Activated CD4-positive, alpha-beta T cell treated with anti-CD3 and anti-CD28 coated beads, Interleukin-2, amount 10 ng/mL, durations not matched to agents 24 days and 14 days (primary cell): ENCODE data around the gene CHEK1. TPM values are rescaled to one million over a fixed set of nuclear protein-coding genes. Genes with fewer than 3 reads are reported as not detected.
A peak's percentile ranks its signal among the peaks of the same experiment; 100 is the strongest.

Experiments
- DNase-seq: peaks from one replicate; pipeline ENCODE4 v3.0.0; 2022
- H3K27ac Mint-ChIP-seq: one replicate; pipeline ENCODE4 v1.8.0; 2022; ENCODE audit warnings: mild to moderate bottlenecking, mixed read lengths
- H3K27me3 Mint-ChIP-seq: one replicate; pipeline ENCODE4 v1.8.0; 2022; ENCODE audit warnings: mixed read lengths
- H3K36me3 Mint-ChIP-seq: one replicate; pipeline ENCODE4 v1.8.0; 2022; ENCODE audit warnings: low read depth, mild to moderate bottlenecking, mixed read lengths
- H3K4me1 Mint-ChIP-seq: one replicate; pipeline ENCODE4 v1.8.0; 2021; ENCODE audit warnings: mixed read lengths
- H3K4me3 Mint-ChIP-seq: one replicate; pipeline ENCODE4 v1.8.0; 2022; ENCODE audit warnings: mild to moderate bottlenecking, moderate library complexity, mixed read lengths
- H3K9me3 Mint-ChIP-seq: one replicate; pipeline ENCODE4 v1.8.0; 2021; ENCODE audit warnings: mixed read lengths
- intact Hi-C: fragments of 100-400 bp; cut with micrococcal nuclease; formaldehyde crosslinking; loops from one replicate; pipeline ENCODE4 v1.15.1; 2023
- total RNA-seq: library from RNA; stranded (reverse); gene quantifications from 2 replicates; pipeline ENCODE4 v1.2.3, GENCODE V29; 2022

The CHEK1 gene
- total RNA-seq, 1 donor from 2014 or later = 131 TPM

- peaks cover 58% of the 10 kb centered on the region for H3K36me3 Mint-ChIP-seq
- peak overlapping the region; percentile 34 for H3K4me3 Mint-ChIP-seq
- no peaks in the 10 kb centered on the region for H3K27me3 Mint-ChIP-seq
- no peaks in the 10 kb centered on the region for H3K9me3 Mint-ChIP-seq
- H3K4me1 Mint-ChIP-seq = peaks cover 27% of the 10 kb centered on the region
- intact Hi-C loops = no loop called here
- peak overlapping the region; percentile 74 for H3K27ac Mint-ChIP-seq
- DNase-seq = no peak
Observed at GRCh38 chr11:125649465-125650166, 24.7 kb downstream of the CHEK1 start.

- Mint-ChIP-seq H3K4me3 (no peak overlapping the region), H3K36me3 (peaks cover 68% of the 10 kb centered on the region), H3K27ac (peak overlapping the region; percentile 83), H3K27me3 (no peaks in the 10 kb centered on the region), H3K4me1 (peaks cover 19% of the 10 kb centered on the region), H3K9me3 (peaks cover 17% of the 10 kb centered on the region)
- no peak for DNase-seq
- intact Hi-C loops = loop anchor here (5.0 kb wide), 1 partner anchor 35 kb away; the partner anchor contains the start of gene CHEK1
Observed at GRCh38 chr11:125662689-125663088, 37.7 kb downstream of the CHEK1 start.

GRCh38 chr11:125663910-125664309 is 38.9 kb downstream of the CHEK1 start:
- Mint-ChIP-seq H3K9me3 (peaks cover 17% of the 10 kb centered on the region), H3K4me3 (no peak overlapping the region), H3K4me1 (peaks cover 19% of the 10 kb centered on the region), H3K27ac (peak overlapping the region; percentile 71), H3K36me3 (peaks cover 66% of the 10 kb centered on the region), H3K27me3 (no peaks in the 10 kb centered on the region)
- DNase-seq = no peak
- intact Hi-C loops = loop anchor here (5.0 kb wide), 1 partner anchor 37 kb away; the partner anchor contains the start of gene CHEK1

- intact Hi-C loops = no loop called here
- H3K36me3 Mint-ChIP-seq = peaks cover 65% of the 10 kb centered on the region
- no peak overlapping the region for H3K27ac Mint-ChIP-seq
- no peaks in the 10 kb centered on the region for H3K27me3 Mint-ChIP-seq
- peaks cover 20% of the 10 kb centered on the region for H3K4me1 Mint-ChIP-seq
- H3K4me3 Mint-ChIP-seq = no peak overlapping the region
- H3K9me3 Mint-ChIP-seq = peaks cover 17% of the 10 kb centered on the region
- no peak for DNase-seq
Observed at GRCh38 chr11:125667151-125667550, 42.2 kb downstream of the CHEK1 start.

- no peak for DNase-seq
- peaks cover 40% of the 10 kb centered on the region for H3K36me3 Mint-ChIP-seq
- H3K4me3 Mint-ChIP-seq = no peak overlapping the region
- H3K27ac Mint-ChIP-seq = no peak overlapping the region
- intact Hi-C loops = no loop called here
- peaks cover 10% of the 10 kb centered on the region for H3K9me3 Mint-ChIP-seq
- no peaks in the 10 kb centered on the region for H3K27me3 Mint-ChIP-seq
- peaks cover 7% of the 10 kb centered on the region for H3K4me1 Mint-ChIP-seq
Observed at GRCh38 chr11:125670172-125670571, 45.2 kb downstream of the CHEK1 start.

- intact Hi-C loops = no loop called here
- H3K4me3 Mint-ChIP-seq = no peak overlapping the region
- peaks cover 5% of the 10 kb centered on the region for H3K4me1 Mint-ChIP-seq
- DNase-seq = no peak
- H3K9me3 Mint-ChIP-seq = peaks cover 6% of the 10 kb centered on the region
- peaks cover 31% of the 10 kb centered on the region for H3K36me3 Mint-ChIP-seq
- no peak overlapping the region for H3K27ac Mint-ChIP-seq
- H3K27me3 Mint-ChIP-seq = no peaks in the 10 kb centered on the region
Observed at GRCh38 chr11:125671561-125671960, 46.6 kb downstream of the CHEK1 start.

GRCh38 chr11:125674210-125674609 is 49.2 kb downstream of the CHEK1 start:
- Mint-ChIP-seq H3K27ac (no peak overlapping the region), H3K27me3 (no peaks in the 10 kb centered on the region), H3K9me3 (no peaks in the 10 kb centered on the region), H3K36me3 (peaks cover 30% of the 10 kb centered on the region), H3K4me1 (peaks cover 3% of the 10 kb centered on the region), H3K4me3 (no peak overlapping the region)
- intact Hi-C loops = no loop called here
- no peak for DNase-seq

GRCh38 chr11:125675196-125675595 is 50.2 kb downstream of the CHEK1 start:
- no peak overlapping the region for H3K4me3 Mint-ChIP-seq
- no peaks in the 10 kb centered on the region for H3K27me3 Mint-ChIP-seq
- peaks cover 26% of the 10 kb centered on the region for H3K36me3 Mint-ChIP-seq
- intact Hi-C loops = no loop called here
- no peak overlapping the region for H3K27ac Mint-ChIP-seq
- H3K4me1 Mint-ChIP-seq = no peaks in the 10 kb centered on the region
- no peak for DNase-seq
- H3K9me3 Mint-ChIP-seq = no peaks in the 10 kb centered on the region

- Mint-ChIP-seq H3K4me1 (no peaks in the 10 kb centered on the region), H3K36me3 (peaks cover 25% of the 10 kb centered on the region), H3K27ac (no peak overlapping the region), H3K27me3 (no peaks in the 10 kb centered on the region), H3K4me3 (no peak overlapping the region), H3K9me3 (no peaks in the 10 kb centered on the region)
- intact Hi-C loops = no loop called here
- no peak for DNase-seq
Observed at GRCh38 chr11:125679397-125679796, 54.4 kb downstream of the CHEK1 start.

- H3K4me3 Mint-ChIP-seq = no peak overlapping the region
- DNase-seq = no peak
- no peaks in the 10 kb centered on the region for H3K4me1 Mint-ChIP-seq
- H3K27me3 Mint-ChIP-seq = no peaks in the 10 kb centered on the region
- intact Hi-C loops = no loop called here
- peaks cover 25% of the 10 kb centered on the region for H3K36me3 Mint-ChIP-seq
- H3K27ac Mint-ChIP-seq = no peak overlapping the region
- no peaks in the 10 kb centered on the region for H3K9me3 Mint-ChIP-seq
Observed at GRCh38 chr11:125679837-125680236, 54.9 kb downstream of the CHEK1 start.

GRCh38 chr11:125680747-125681146 is 55.8 kb downstream of the CHEK1 start, which contains the start of gene ACRV1:
Gene ACRV1 (minus strand): TSS chr11:125680847. CDS start chr11:125680780, 67 bp downstream.
- Mint-ChIP-seq H3K4me1 (no peaks in the 10 kb centered on the region), H3K27ac (no peak within 1 kb of the TSS), H3K4me3 (no peak within 1 kb of the TSS), H3K9me3 (no peaks in the 10 kb centered on the region), H3K36me3 (peaks cover 28% of the 10 kb centered on the region), H3K27me3 (no peaks in the 10 kb centered on the region)
- intact Hi-C loops = no loop called here
- DNase-seq = no peak

GRCh38 chr11:125685228-125685627 is 60.3 kb downstream of the CHEK1 start:
- no peaks in the 10 kb centered on the region for H3K27me3 Mint-ChIP-seq
- H3K9me3 Mint-ChIP-seq = no peaks in the 10 kb centered on the region
- H3K27ac Mint-ChIP-seq = no peak overlapping the region
- intact Hi-C loops = no loop called here
- no peak overlapping the region for H3K4me3 Mint-ChIP-seq
- H3K4me1 Mint-ChIP-seq = no peaks in the 10 kb centered on the region
- no peak for DNase-seq
- peaks cover 10% of the 10 kb centered on the region for H3K36me3 Mint-ChIP-seq

- Mint-ChIP-seq H3K4me1 (no peaks in the 10 kb centered on the region), H3K4me3 (no peak overlapping the region), H3K27me3 (no peaks in the 10 kb centered on the region), H3K36me3 (peaks cover 3% of the 10 kb centered on the region), H3K27ac (no peak overlapping the region), H3K9me3 (no peaks in the 10 kb centered on the region)
- no peak for DNase-seq
- intact Hi-C loops = no loop called here
Observed at GRCh38 chr11:125688066-125688465, 63.1 kb downstream of the CHEK1 start.

- no peak overlapping the region for H3K27ac Mint-ChIP-seq
Observed at GRCh38 chr11:125688632-125689031, 63.7 kb downstream of the CHEK1 start.

More at GRCh38 chr11:125688632-125689031, 63.7 kb downstream of the CHEK1 start:
- Mint-ChIP-seq H3K9me3 (no peaks in the 10 kb centered on the region), H3K4me1 (no peaks in the 10 kb centered on the region), H3K27me3 (no peaks in the 10 kb centered on the region), H3K4me3 (no peak overlapping the region), H3K36me3 (peaks cover 3% of the 10 kb centered on the region)
- no peak for DNase-seq
- intact Hi-C loops = no loop called here
